ENCODE results near the gene CDKN1B. TPM values are rescaled to one million over a fixed set of nuclear protein-coding genes. Genes with fewer than 3 reads are reported as not detected.

The CDKN1B gene
- total and polyA plus RNA-seq, 2 of the 13 experiments (the other 11 are each of a cell fraction or from before 2014, with no cell fraction given) = 20.1 to 37.2 TPM

DNA sequence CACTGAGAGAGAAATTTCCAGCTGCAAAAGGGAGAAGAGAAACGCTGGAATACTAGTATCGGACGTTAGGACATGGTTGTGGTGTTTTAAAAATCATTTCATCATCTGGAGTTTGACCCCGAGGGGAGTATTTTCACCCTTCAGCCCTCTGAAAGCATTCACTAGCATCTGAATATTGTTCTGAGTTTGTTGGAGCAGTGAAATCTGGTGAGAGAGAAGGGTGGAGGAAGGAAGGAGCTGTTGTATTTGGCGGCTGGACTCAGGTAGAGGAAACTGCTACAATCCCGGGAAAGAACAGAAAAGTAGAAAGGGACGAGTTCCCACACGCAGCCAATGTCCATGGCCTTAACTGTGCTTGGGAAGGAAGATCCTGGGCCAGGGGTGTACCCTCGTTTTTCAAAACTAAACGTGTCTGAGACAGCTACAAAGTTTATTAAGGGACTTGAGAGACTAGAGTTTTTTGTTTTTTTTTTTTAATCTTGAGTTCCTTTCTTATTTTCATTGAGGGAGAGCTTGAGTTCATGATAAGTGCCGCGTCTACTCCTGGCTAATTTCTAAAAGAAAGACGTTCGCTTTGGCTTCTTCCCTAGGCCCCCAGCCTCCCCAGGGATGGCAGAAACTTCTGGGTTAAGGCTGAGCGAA is 896 bp upstream of the CDKN1B start (continued):
- TF ChIP-seq HNF4G (IDR thresholded peaks at IDR 0.05; ENCODE audit: borderline replicate concordance, low read depth, low read length) (peak; percentile 61; the same call in 1 of the 2 replicates), HNF4G (CRISPR knock-in tag; IDR thresholded peaks at IDR 0.05; ENCODE audit: borderline replicate concordance, low read depth) (0 out of 2 replicates have a peak, but pooled peaks have one; percentile 30), NFYB (CRISPR knock-in tag; IDR thresholded peaks at IDR 0.05) (no peak), FOXA3 (CRISPR knock-in tag; IDR thresholded peaks at IDR 0.05) (0 out of 2 replicates have a peak, but pooled peaks have one; percentile 5), GLI4 (CRISPR knock-in tag; IDR thresholded peaks at IDR 0.05; ENCODE audit: borderline replicate concordance) (no peak), NR2F6 (IDR thresholded peaks at IDR 0.05) (0 out of 2 replicates have a peak, but pooled peaks have one; percentile 25), NR2F6 (CRISPR knock-in tag; IDR thresholded peaks at IDR 0.05) (no peak), ZNF782 (CRISPR knock-in tag; IDR thresholded peaks at IDR 0.05; ENCODE audit: borderline replicate concordance) (no peak), ZUFSP (CRISPR knock-in tag; IDR thresholded peaks at IDR 0.05; ENCODE audit: borderline replicate concordance) (no peak), JUNB (CRISPR knock-in tag; IDR thresholded peaks at IDR 0.05; ENCODE audit: borderline replicate concordance) (no peak), EP300 (IDR thresholded peaks at IDR 0.05; ENCODE audit: low read depth in 2 of 2, low read length in 2 of 2) (0 out of 4 replicates have a peak, but pooled peaks of 1 of the 2 experiments have one; percentile 6), EP300 (CRISPR knock-in tag; IDR thresholded peaks at IDR 0.05; ENCODE audit: borderline replicate concordance) (no peak)
- TF ChIP-seq, protein P1, sequence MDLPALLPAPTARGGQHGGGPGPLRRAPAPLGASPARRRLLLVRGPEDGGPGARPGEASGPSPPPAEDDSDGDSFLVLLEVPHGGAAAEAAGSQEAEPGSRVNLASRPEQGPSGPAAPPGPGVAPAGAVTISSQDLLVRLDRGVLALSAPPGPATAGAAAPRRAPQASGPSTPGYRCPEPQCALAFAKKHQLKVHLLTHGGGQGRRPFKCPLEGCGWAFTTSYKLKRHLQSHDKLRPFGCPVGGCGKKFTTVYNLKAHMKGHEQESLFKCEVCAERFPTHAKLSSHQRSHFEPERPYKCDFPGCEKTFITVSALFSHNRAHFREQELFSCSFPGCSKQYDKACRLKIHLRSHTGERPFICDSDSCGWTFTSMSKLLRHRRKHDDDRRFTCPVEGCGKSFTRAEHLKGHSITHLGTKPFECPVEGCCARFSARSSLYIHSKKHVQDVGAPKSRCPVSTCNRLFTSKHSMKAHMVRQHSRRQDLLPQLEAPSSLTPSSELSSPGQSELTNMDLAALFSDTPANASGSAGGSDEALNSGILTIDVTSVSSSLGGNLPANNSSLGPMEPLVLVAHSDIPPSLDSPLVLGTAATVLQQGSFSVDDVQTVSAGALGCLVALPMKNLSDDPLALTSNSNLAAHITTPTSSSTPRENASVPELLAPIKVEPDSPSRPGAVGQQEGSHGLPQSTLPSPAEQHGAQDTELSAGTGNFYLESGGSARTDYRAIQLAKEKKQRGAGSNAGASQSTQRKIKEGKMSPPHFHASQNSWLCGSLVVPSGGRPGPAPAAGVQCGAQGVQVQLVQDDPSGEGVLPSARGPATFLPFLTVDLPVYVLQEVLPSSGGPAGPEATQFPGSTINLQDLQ (CRISPR knock-in tag; IDR thresholded peaks at IDR 0.05) = no peak
